ENCODE measurements around the gene ARHGEF5.
"Not testable (repeated sequence)": the region's sequence is repeated elsewhere in the genome, so short reads cannot be mapped to it uniquely, and the experiment has no call there.

Gene ARHGEF5

GRCh38 chr7:144355176-144355822 is at the start of gene ARHGEF5:
Gene ARHGEF5 (plus strand): TSS chr7:144355402. CDS start chr7:144362670, 7,268 bp downstream.
- not testable (repeated sequence) for DNase-seq (ENCODE audit: low read depth, low spot score)

GRCh38 chr7:144309702-144310101 is 45.5 kb upstream of the ARHGEF5 start:
- DNase-seq (ENCODE audit: low read depth, low spot score): not testable (repeated sequence)

DNA sequence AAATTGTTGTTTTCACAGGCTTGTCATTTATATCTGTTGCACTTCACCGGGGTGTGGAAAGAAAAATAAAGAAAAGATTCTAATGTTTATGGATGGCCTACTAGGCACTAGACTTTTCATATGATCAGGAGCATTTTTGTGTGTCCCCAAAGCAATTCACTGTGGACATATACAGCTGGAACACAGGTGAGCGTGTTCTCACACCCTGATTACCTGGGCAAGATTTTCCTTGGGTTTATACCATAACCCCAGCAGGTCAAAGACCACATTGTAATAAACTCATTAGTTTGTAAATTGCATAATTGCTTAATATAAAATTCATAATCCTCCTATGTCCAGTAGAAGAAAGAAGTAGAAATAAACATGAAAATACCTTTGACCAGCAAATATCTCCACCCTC is 44.0 kb upstream of the ARHGEF5 start:
- DNase-seq (ENCODE audit: low read depth, low spot score): not testable (repeated sequence)

GRCh38 chr7:144311872-144312469 is 43.2 kb upstream of the ARHGEF5 start, which contains the start of gene OR2A1:
Gene OR2A1 (plus strand): TSS chr7:144312419. CDS start chr7:144318125, 5,706 bp downstream.
- DNase-seq (ENCODE audit: low read depth, low spot score): not testable (repeated sequence)

DNA sequence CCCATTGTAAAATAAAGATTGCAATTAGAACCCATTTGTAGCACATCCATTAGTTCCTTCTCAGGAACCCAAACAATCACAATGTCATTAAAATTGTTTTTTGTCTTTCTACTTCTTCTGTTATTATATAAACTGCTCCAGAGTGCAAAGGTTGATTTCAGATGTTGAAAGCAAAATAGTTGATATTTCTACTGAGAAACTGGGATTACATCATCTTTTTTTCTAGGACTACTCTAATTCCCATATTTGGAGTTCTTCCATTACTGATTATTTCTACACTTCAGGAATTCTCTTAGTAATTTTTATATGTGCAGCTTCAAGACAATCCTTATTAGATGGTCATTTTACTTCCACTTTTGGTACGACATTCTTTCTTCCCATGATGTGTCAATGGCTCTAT is 37.7 kb upstream of the ARHGEF5 start:
- DNase-seq (ENCODE audit: low read depth, low spot score): not testable (repeated sequence)

- DNase-seq (ENCODE audit: low read depth, low spot score): not testable (repeated sequence)
These were observed 35.7 kb upstream of the ARHGEF5 start for GRCh38 chr7:144319547-144319946.

GRCh38 chr7:144321677-144322206 is 33.5 kb upstream of the ARHGEF5 start:
- DNase-seq (ENCODE audit: low read depth, low spot score): not testable (repeated sequence)

DNA sequence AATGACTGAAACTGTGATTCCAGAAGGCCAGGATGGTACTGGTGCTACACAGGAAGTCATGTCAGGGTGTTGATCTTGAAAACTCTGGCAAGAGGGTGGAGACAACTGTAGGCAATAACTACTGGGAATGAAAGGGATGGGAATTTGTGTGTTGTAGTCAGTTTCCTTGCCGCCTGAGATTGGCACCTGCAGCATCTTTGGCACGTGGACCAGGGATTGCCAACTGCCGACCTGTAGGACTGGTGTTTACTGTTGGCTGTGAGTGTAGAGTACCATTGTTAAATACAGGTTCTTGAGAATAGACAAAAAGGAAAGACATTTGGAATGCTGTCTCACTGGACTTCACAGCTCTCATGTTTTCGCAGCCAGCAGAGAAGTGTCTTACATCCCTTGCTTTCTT is 31.8 kb upstream of the ARHGEF5 start:
- not testable (repeated sequence) for DNase-seq (ENCODE audit: low read depth, low spot score)

GRCh38 chr7:144325868-144326267 is 29.3 kb upstream of the ARHGEF5 start:
- DNase-seq (ENCODE audit: low read depth, low spot score): not testable (repeated sequence)

GRCh38 chr7:144330044-144330443 is 25.2 kb upstream of the ARHGEF5 start:
- DNase-seq (ENCODE audit: low read depth, low spot score): not testable (repeated sequence)

DNA sequence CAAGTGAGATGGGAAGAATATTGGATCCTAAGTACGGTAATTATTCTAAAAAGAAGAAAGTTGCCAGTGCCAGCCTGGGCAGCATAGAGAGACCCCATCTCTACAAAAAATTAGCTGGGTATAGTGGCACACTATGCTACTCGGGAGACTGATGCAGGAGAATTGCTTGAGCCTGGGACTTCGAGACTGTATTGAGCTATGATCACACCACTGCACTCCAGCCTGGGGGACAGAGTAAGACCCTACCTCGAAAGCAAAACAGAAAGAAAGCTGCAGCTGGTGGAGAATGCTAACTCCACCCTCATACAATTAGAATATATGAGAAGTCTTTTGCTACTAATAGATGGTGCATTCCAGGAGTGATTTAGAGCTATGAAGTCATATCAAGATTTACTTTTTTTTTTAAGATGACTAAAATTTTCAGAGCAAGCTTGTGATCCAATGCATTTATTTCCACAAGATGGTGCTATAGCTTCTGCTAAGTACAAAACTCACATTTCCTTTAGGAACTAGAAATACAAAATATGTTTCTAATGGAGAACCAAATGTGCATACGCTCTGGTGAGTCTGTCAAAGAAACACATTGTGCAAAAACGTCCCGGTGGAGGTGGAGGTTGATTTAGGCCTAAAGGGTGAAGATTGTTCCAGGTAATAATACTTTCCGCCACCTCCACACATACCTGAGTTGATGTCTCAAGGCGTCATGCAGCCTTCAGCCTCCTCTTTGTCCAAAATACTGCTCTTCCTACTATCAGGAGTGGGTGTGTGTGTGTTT is 23.8 kb upstream of the ARHGEF5 start:
- not testable (repeated sequence) for DNase-seq (ENCODE audit: low read depth, low spot score)

DNA sequence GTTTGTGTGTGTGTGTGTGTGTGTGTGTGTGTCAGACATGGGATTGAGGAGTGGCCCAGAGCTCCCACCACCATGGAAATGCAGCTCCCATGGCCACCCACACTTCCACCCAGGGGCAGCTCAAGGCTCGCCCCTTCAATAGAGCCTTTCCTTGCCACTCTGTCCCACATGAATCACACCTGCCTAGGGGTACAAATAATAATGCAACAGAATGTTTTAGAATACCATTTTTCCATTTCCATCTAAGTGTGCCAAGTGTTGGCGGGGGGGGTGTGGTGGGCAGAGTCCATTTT is 23.3 kb upstream of the ARHGEF5 start:
- not testable (repeated sequence) for DNase-seq (ENCODE audit: low read depth, low spot score)

- not testable (repeated sequence) for DNase-seq (ENCODE audit: low read depth, low spot score)
These were observed 6.6 kb upstream of the ARHGEF5 start for GRCh38 chr7:144348625-144349024.

GRCh38 chr7:144351667-144352066 is 3.5 kb upstream of the ARHGEF5 start:
- not testable (repeated sequence) for DNase-seq (ENCODE audit: low read depth, low spot score)

- DNase-seq (ENCODE audit: low read depth, low spot score): not testable (repeated sequence)
These were observed 983 bp downstream of the ARHGEF5 start for GRCh38 chr7:144356185-144356584.

DNA sequence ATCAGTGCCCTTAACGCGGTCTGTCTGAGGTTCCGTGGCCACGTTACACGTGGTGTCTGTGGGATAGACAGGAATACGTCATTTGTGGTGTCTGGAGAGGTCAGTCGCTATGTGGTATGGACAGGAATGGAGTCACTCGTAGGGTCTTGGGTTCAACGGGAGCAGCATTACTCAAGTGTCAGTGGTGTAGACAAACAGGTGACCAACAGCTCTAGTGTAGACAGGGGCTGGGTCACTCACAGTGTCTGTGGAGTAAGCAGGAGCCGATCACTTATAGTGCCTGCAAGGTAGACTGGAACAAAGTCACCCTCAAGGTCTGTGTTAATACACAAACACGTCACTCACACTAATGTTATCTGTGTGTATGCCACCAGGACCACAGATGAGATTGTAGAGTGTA is 1.7 kb downstream of the ARHGEF5 start:
- DNase-seq (ENCODE audit: low read depth, low spot score): not testable (repeated sequence)

GRCh38 chr7:144362061-144362460 is 6.9 kb downstream of the ARHGEF5 start:
- DNase-seq (ENCODE audit: low read depth, low spot score): not testable (repeated sequence)

DNA sequence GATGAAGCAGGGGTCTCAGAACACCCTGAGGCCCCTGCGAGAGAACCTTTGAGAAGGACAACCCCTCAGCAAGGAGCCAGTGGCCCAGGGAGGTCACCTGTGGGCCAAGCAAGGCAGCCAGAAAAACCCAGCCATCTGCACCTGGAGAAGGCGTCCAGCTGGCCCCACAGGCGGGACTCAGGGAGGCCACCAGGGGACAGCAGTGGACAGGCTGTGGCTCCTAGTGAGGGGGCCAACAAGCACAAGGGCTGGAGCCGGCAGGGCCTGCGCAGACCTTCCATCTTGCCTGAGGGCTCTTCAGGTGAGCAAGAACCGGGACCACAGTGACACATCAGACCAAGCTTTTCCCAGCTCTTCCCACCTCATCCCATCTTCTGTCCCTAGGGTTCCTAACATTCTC is 10.3 kb downstream of the ARHGEF5 start:
- not testable (repeated sequence) for DNase-seq (ENCODE audit: low read depth, low spot score)

GRCh38 chr7:144367250-144367649 is 12.0 kb downstream of the ARHGEF5 start:
- not testable (repeated sequence) for DNase-seq (ENCODE audit: low read depth, low spot score)

GRCh38 chr7:144369221-144369620 is 14.0 kb downstream of the ARHGEF5 start:
- not testable (repeated sequence) for DNase-seq (ENCODE audit: low read depth, low spot score)

DNA sequence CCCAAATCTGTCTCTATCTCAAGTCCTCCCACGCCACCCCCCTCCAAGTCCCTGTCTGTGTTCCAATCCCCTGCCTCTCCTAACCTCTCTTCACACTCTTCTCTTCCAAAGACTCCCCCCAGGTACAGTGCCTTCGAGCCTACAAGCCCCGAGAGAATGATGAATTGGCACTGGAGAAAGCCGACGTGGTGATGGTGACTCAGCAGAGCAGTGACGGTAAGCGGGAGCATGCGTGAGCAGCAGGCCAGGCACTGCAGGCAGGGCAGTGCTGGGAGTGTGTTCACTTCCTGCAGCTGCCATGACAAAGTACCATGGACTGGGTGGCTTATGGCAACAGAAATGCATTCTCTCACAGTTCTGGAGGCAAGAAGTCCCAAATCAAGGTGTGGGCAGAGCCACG is 23.4 kb downstream of the ARHGEF5 start:
- DNase-seq (ENCODE audit: low read depth, low spot score): no peak

DNA sequence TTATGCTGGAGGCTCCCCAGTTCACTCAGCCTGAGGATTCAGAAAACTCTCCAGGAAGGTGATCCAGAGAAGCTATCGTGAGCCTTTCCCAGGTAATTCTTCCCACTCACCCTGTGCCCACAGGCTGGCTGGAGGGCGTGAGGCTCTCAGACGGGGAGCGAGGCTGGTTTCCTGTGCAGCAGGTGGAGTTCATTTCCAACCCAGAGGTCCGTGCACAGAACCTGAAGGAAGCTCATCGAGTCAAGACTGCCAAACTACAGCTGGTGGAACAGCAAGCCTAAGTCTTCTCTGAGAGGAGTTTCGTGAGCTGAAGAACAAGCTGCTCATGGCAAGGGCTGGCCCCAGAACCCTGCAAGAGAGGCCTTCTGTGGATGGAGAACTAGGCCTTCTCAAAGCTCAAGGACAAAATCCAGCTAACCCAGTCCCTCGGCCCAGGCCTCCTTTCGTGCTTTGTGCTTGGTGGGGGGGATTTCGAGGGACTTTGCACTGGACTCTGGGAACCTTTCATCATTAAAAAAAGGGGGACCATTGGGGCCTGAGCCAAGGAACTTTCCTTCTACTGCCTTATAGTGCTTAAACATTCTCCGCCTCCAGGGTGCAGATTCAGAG is 24.7 kb downstream of the ARHGEF5 start:
- no peak for DNase-seq (ENCODE audit: low read depth, low spot score)

Measured in ELF-1 (cell line).